A549 (cell line): Measurements from ENCODE around the gene NCOA5. TPM values are rescaled to one million over a fixed set of nuclear protein-coding genes. Genes with fewer than 3 reads are reported as not detected.

Experiments
- ATAC-seq, 2 experiments: fragments of 200-7000 bp in 1 of 2; fragments of >200 bp in 1 of 2; cut with Nextera tagmentation in 1 of 2; cut with Tn5 transposase in 1 of 2; 3 replicates each; pipeline versions ENCODE4 v1.8.0 to v1.9.1; 2018 to 2020; ENCODE audit warnings: mild to moderate bottlenecking in 1 of 2, moderate library complexity in 1 of 2
- CTCF ChIA-PET: fragments of 300-600 bp; sonication (Branson Sonifier 250); formaldehyde crosslinking; extraction: SDS; loops from one replicate; lab custom pipeline; 2021; ENCODE audit warnings: antibody characterized with exemption, inconsistent platforms; lab: Yijun Ruan, JAX
- POLR2A ChIA-PET: fragments of 350-600 bp; formaldehyde crosslinking; extraction: SDS; loops from one replicate; lab custom pipeline; 2021; ENCODE audit warnings: antibody characterized with exemption, inconsistent platforms; lab: Yijun Ruan, JAX
- DNase-seq, 2 experiments: peaks; one replicate each; pipeline versions ENCODE4 v3.0.0 to v3.0.0-alpha.2; 2011 to 2016; ENCODE audit warnings: low read depth in 1 of 2, low spot score in 1 of 2
- FAIRE-seq: peaks from 2 replicates; lab custom pipeline; 2011; peaks lifted over from hg19 to GRCh38; lab: Jason Lieb, UNC
- H3K27ac ChIP-seq, 2 experiments: fragments of >200 bp; sonication (Bioruptor Twin); formaldehyde crosslinking; 3 replicates each; pipeline ENCODE4 v1.5.1; 2016 to 2017
- H3K4me1 ChIP-seq: fragments of >200 bp; sonication (Bioruptor Twin); formaldehyde crosslinking; 3 replicates; pipeline ENCODE4 v1.6.1; 2016
- H3K4me2 ChIP-seq: fragments of >200 bp; sonication (Bioruptor Twin); formaldehyde crosslinking; 3 replicates; pipeline ENCODE4 v1.6.1; 2016
- H3K4me3 ChIP-seq: fragments of >200 bp; sonication (Bioruptor Twin); formaldehyde crosslinking; 3 replicates; pipeline ENCODE4 v1.5.1; 2016
- H3K9me3 ChIP-seq: fragments of >200 bp; sonication (Bioruptor Twin); formaldehyde crosslinking; 3 replicates; pipeline ENCODE4 v1.6.1; 2016
- BHLHE40 ChIP-seq: IDR thresholded peaks from 2 replicates; pipeline ENCODE4 v1.6.1; 2012; ENCODE audit warnings: low read depth, low read length, inconsistent platforms
- CHD2 ChIP-seq: fragments of 150-350 bp; IDR thresholded peaks from 2 replicates; pipeline ENCODE4 v1.6.1; 2014; ENCODE audit warnings: low read length; ENCODE audit not compliant: partially characterized antibody
- E2F6 ChIP-seq: IDR thresholded peaks from 2 replicates; pipeline ENCODE4 v1.6.1; 2012; ENCODE audit warnings: low read depth, borderline replicate concordance
- EHF ChIP-seq: fragments of 250-450 bp; sonication (Bioruptor Pico); IDR thresholded peaks from 2 replicates; pipeline ENCODE4 v1.5.0; 2020; ENCODE audit warnings: mild to moderate bottlenecking
- EHMT2 ChIP-seq: fragments of 200-600 bp; sonication (generic); IDR thresholded peaks from 2 replicates; pipeline ENCODE4 v1.6.1; 2016; ENCODE audit warnings: antibody characterized with exemption, low read depth, mild to moderate bottlenecking, moderate library complexity
- ESRRA ChIP-seq: fragments of 150-350 bp; IDR thresholded peaks from 2 replicates; pipeline ENCODE4 v1.6.1; 2014; ENCODE audit warnings: mild to moderate bottlenecking, low read length, borderline replicate concordance
- FOSL2 ChIP-seq, 2 experiments: fragments of 450-650 bp in 1 of 2; fragments of >200 bp in 1 of 2; sonication (Bioruptor Twin) in 1 of 2; formaldehyde crosslinking; IDR thresholded peaks; 2 replicates each; pipeline versions ENCODE4 v1.5.0 to v1.6.1; 2016 to 2020; ENCODE audit warnings: mild to moderate bottlenecking in 1 of 2, moderate library complexity in 1 of 2
- HES2 ChIP-seq: fragments of >200 bp; sonication (Bioruptor Twin); formaldehyde crosslinking; IDR thresholded peaks from 2 replicates; pipeline ENCODE4 v1.6.1; 2016
- HEYL ChIP-seq: fragments of 250-450 bp; sonication (Bioruptor Pico); IDR thresholded peaks from 2 replicates; pipeline ENCODE4 v1.8.0; 2021; ENCODE audit warnings: mild to moderate bottlenecking, moderate library complexity
- HMGXB4 ChIP-seq: fragments of 250-450 bp; sonication (Bioruptor Pico); IDR thresholded peaks from 2 replicates; pipeline ENCODE4 v1.5.0; 2021; ENCODE audit warnings: mild to moderate bottlenecking, moderate library complexity, borderline replicate concordance
- HOXB5 ChIP-seq: fragments of 250-450 bp; sonication (Bioruptor Pico); IDR thresholded peaks from 2 replicates; pipeline ENCODE4 v1.5.0; 2020; ENCODE audit warnings: mild to moderate bottlenecking, moderate library complexity
- JUN ChIP-seq, 2 experiments: fragments of >200 bp; sonication (Bioruptor Twin); formaldehyde crosslinking; IDR thresholded peaks; 2 replicates in 1 of 2; 3 replicates in 1 of 2; pipeline ENCODE4 v1.6.1; 2016 to 2017
- MAX ChIP-seq: IDR thresholded peaks from 2 replicates; pipeline ENCODE4 v1.6.1; 2012
- MAZ ChIP-seq: fragments of 150-350 bp; IDR thresholded peaks from 2 replicates; pipeline ENCODE4 v1.6.1; 2014; ENCODE audit warnings: antibody characterized with exemption, low read depth, low read length, borderline replicate concordance
- MYC ChIP-seq: IDR thresholded peaks from 2 replicates; pipeline ENCODE4 v1.6.1; 2012; ENCODE audit warnings: mild to moderate bottlenecking, inconsistent platforms, low read length, improper control_type of control experiment, borderline replicate concordance
- PBX3 ChIP-seq: IDR thresholded peaks from 2 replicates; pipeline ENCODE4 v1.6.1; 2012
- POLR2AphosphoS2 ChIP-seq: conservative IDR thresholded peaks from 2 replicates; pipeline ENCODE4 v1.6.1; 2012; ENCODE audit warnings: low read length, improper control_type of control experiment, inconsistent platforms
- RAD21 ChIP-seq, 2 experiments: fragments of >200 bp in 1 of 2; sonication (Bioruptor Twin) in 1 of 2; formaldehyde crosslinking in 1 of 2; IDR thresholded peaks in 1 of 2; conservative IDR thresholded peaks in 1 of 2; 2 replicates in 1 of 2; 3 replicates in 1 of 2; pipeline ENCODE4 v1.6.1; 2012 to 2018; ENCODE audit warnings: inconsistent platforms in 1 of 2
- RCOR1 ChIP-seq: fragments of 150-350 bp; IDR thresholded peaks from 2 replicates; pipeline ENCODE4 v1.6.1; 2014; ENCODE audit warnings: antibody characterized with exemption, low read length, low read depth
- REST ChIP-seq: fragments of 200-600 bp; sonication (generic); IDR thresholded peaks from 2 replicates; pipeline ENCODE4 v1.6.1; 2016; ENCODE audit warnings: antibody characterized with exemption, mild to moderate bottlenecking, moderate library complexity
- RFX5 ChIP-seq: fragments of 450-650 bp; IDR thresholded peaks from 2 replicates; pipeline ENCODE4 v1.7.1; 2014; ENCODE audit warnings: antibody characterized with exemption, mild to moderate bottlenecking, moderate library complexity
- RNF2 ChIP-seq: fragments of 200-600 bp; sonication (generic); IDR thresholded peaks from 2 replicates; pipeline ENCODE4 v1.6.1; 2016; ENCODE audit warnings: low read depth, mild to moderate bottlenecking, antibody characterized with exemption, moderate library complexity, borderline replicate concordance
- USF2 ChIP-seq: fragments of 450-650 bp; IDR thresholded peaks from 2 replicates; pipeline ENCODE4 v1.6.1; 2014; ENCODE audit warnings: antibody characterized with exemption
- ZSCAN20 ChIP-seq: fragments of 250-450 bp; sonication (Bioruptor Pico); IDR thresholded peaks from 2 replicates; pipeline ENCODE4 v1.8.0; 2022; ENCODE audit warnings: mild to moderate bottlenecking, moderate library complexity
- WGBS: methylation state at CpG from one replicate; pipeline ENCODE4 v1.1.6; 2017; ENCODE audit errors: missing lambda C conversion rate; 5-methylcytosine and 5-hydroxymethylcytosine counted together
- polyA plus RNA-seq, 4 experiments: library from polyadenylated mRNA; depleted of rRNA in 3 of 4; stranded (reverse); fragments of >200 nt; fragmentation: RNase III in 1 of 4; extraction: RNeasy Plus Mini Kit Qiagen cat#74134 plus additional on column Dnase treatment in 1 of 4; gene quantifications; 2 replicates in 3 of 4; 3 replicates in 1 of 4; pipeline ENCODE4 v1.2.3, GENCODE V29; 2011 to 2017

NCOA5 gene
- polyA plus RNA-seq, 2 of the 4 experiments (the other 2 are of a cell fraction) = 27.2 to 28.0 TPM

- peak in 1 of 2 experiments; percentile 35; a peak in 2 of 6 replicates for ATAC-seq
- no peak for TF ChIP-seq HMGXB4 (CRISPR knock-in tag)
- TF ChIP-seq PBX3 = no peak
- TF ChIP-seq USF2 = no peak
- no peak for TF ChIP-seq MAZ
- TF ChIP-seq ZSCAN20 = no peak
- TF ChIP-seq EHF (CRISPR knock-in tag) = no peak
- no peak for TF ChIP-seq CHD2
- no peak for TF ChIP-seq MAX
- TF ChIP-seq RAD21 (conservative IDR thresholded peaks at IDR 0.05 in 1 of 2, IDR thresholded peaks at IDR 0.05 in 1 of 2) = no peak
- CTCF ChIA-PET = interaction anchor here (0.6 to 1.6 kb wide), 6 partner anchors 11 to 238 kb away, joined by 3 to 4 read pairs (median 4); no protein-coding TSS in a partner anchor
- POLR2A ChIA-PET = no interaction called here
- no peak for DNase-seq
- no peak overlapping the region for H3K4me2 ChIP-seq
- no peak overlapping the region for H3K4me3 ChIP-seq
- no peaks in the 10 kb centered on the region for H3K9me3 ChIP-seq
- no peak for FAIRE-seq
- H3K27ac ChIP-seq = no peak overlapping the region
- H3K4me1 ChIP-seq = no peaks in the 10 kb centered on the region
- 13% methylated on average over 4 of the region's 8 CpGs for WGBS
These were observed 49.6 kb upstream of the NCOA5 start for GRCh38 chr20:46139266-46139889.

- Histone ChIP-seq H3K27ac (no peak overlapping the region), H3K4me1 (no peaks in the 10 kb centered on the region)
These were observed 48.1 kb upstream of the NCOA5 start for GRCh38 chr20:46137816-46138215.

More at GRCh38 chr20:46137816-46138215, 48.1 kb upstream of the NCOA5 start:
- ChIA-PET POLR2A (no interaction called here), CTCF (interaction anchor here (0.7 to 1.6 kb wide), 3 partner anchors 37 to 114 kb away, joined by 3 to 4 read pairs (median 3); no protein-coding TSS in a partner anchor)
- Histone ChIP-seq H3K4me3 (no peak overlapping the region), H3K9me3 (no peaks in the 10 kb centered on the region), H3K4me2 (no peak overlapping the region)
- FAIRE-seq = no peak
- TF ChIP-seq CHD2 (no peak), HOXB5 (CRISPR knock-in tag) (no peak), REST (no peak), ESRRA (no peak), RNF2 (no peak), MYC (no peak), HEYL (CRISPR knock-in tag) (no peak), EHMT2 (no peak), JUN (IDR thresholded peaks at IDR 0.05) (no peak), RCOR1 (no peak), MAZ (no peak), POLR2AphosphoS2 (no peak), BHLHE40 (no peak), HMGXB4 (CRISPR knock-in tag) (no peak), RFX5 (no peak), FOSL2 (IDR thresholded peaks at IDR 0.05) (no peak), FOSL2 (CRISPR knock-in tag; IDR thresholded peaks at IDR 0.05) (no peak), HES2 (no peak), E2F6 (no peak)
- WGBS = 32% methylated on average over 5 of the region's 5 CpGs
- ATAC-seq = no peak
- no peak for DNase-seq
